K562 (cell line): ENCODE results near the gene KLK1. TPM values are rescaled to one million over a fixed set of nuclear protein-coding genes. Genes with fewer than 3 reads are reported as not detected.

Source experiments
- BCLAF1 ChIP-seq, 2 experiments: fragments of 450-650 bp in 1 of 2; IDR thresholded peaks; 2 replicates each; pipeline ENCODE4 v1.6.1; 2011 to 2017; ENCODE audit warnings: low read depth in 2 of 2, antibody characterized with exemption in 1 of 2, borderline replicate concordance in 1 of 2, low read length in 1 of 2, mild to moderate bottlenecking in 1 of 2, mixed read lengths in 1 of 2; ENCODE audit not compliant: control insufficient read depth in 1 of 2
- C11orf30 ChIP-seq: fragments of 450-650 bp; IDR thresholded peaks from 2 replicates; pipeline ENCODE4 v1.6.1; 2016; ENCODE audit warnings: low read depth, mild to moderate bottlenecking
- ERF ChIP-seq: fragments of 450-650 bp; formaldehyde crosslinking; IDR thresholded peaks from 2 replicates; pipeline ENCODE4 v1.4.0; 2020; ENCODE audit warnings: mild to moderate bottlenecking, mixed read lengths
- ETS2 ChIP-seq: IDR thresholded peaks from 2 replicates; pipeline ENCODE4 v1.6.1; 2016; ENCODE audit warnings: borderline replicate concordance, missing genetic modification characterization, mild to moderate bottlenecking, moderate library complexity, missing compliant biosample characterization; ENCODE audit not compliant: poor library complexity, severe bottlenecking
- HMGXB4 ChIP-seq: sonication (generic); formaldehyde crosslinking; IDR thresholded peaks from 2 replicates; pipeline ENCODE4 v1.8.1; 2023; ENCODE audit warnings: mild to moderate bottlenecking, missing genetic modification reagents
- KDM2B ChIP-seq: fragments of 250-450 bp; sonication (Bioruptor Pico); IDR thresholded peaks from 2 replicates; pipeline ENCODE4 v1.8.0; 2021; ENCODE audit warnings: mild to moderate bottlenecking, moderate library complexity
- NBN ChIP-seq: fragments of 450-650 bp; IDR thresholded peaks from 2 replicates; pipeline ENCODE4 v1.6.1; 2016; ENCODE audit warnings: low read depth, mild to moderate bottlenecking
- NCOR1 ChIP-seq: fragments of 450-650 bp; IDR thresholded peaks from 2 replicates; pipeline ENCODE4 v1.6.1; 2016; ENCODE audit warnings: mild to moderate bottlenecking, moderate library complexity
- POLR2B ChIP-seq: fragments of 450-650 bp; IDR thresholded peaks from 2 replicates; pipeline ENCODE4 v1.6.1; 2018; ENCODE audit warnings: low read depth; ENCODE audit not compliant: partially characterized antibody
- RNF2 ChIP-seq: sonication (generic); IDR thresholded peaks from 2 replicates; pipeline ENCODE4 v1.6.1; 2016
- SNRNP70 ChIP-seq: fragments of 200-400 bp; formaldehyde crosslinking; optimal IDR thresholded peaks from 2 replicates; pipeline ENCODE3; 2017; ENCODE audit warnings: low read depth, low read length
- TRIM24 ChIP-seq, 2 experiments: fragments of 450-650 bp; IDR thresholded peaks; 2 replicates each; pipeline ENCODE4 v1.6.1; 2016
- polyA plus RNA-seq, 8 experiments: library from polyadenylated mRNA; depleted of rRNA in 4 of 8; stranded (reverse) in 5 of 8; unstranded in 3 of 8; fragments of >200 nt; fragmentation: Nextera tagmentation in 2 of 8; fragmentation: Illumina TruSeq in 1 of 8; extraction: Ambion mirVana in 2 of 8; extraction: Trizol in 1 of 8; gene quantifications; 2 replicates each; pipeline versions ENCODE4 v1.2.1 to v1.2.3, GENCODE V29; 2011 to 2014; ENCODE audit warnings: inconsistent platforms in 1 of 8, missing spikeins in 1 of 8
- total RNA-seq, 7 experiments: library from RNA; depleted of rRNA in 6 of 7; stranded (reverse); fragments of >200 nt in 6 of 7; fragmentation: Illumina TruSeq in 2 of 7; extraction: Trizol in 2 of 7; gene quantifications; 2 replicates each; pipeline versions ENCODE4 v1.2.1 to v1.2.3, GENCODE V29; 2011 to 2021; ENCODE audit warnings: low replicate concordance in 1 of 7
- TF ChIP-seq, protein P1 (sequence below): fragments of 200-800 bp; sonication (Bioruptor generic); IDR thresholded peaks from 2 replicates; pipeline ENCODE4 v1.6.1; 2016; ENCODE audit warnings: missing genetic modification characterization, missing compliant biosample characterization
- TF ChIP-seq, protein P2 (sequence below): fragments of 450-650 bp; IDR thresholded peaks from 2 replicates; pipeline ENCODE4 v1.6.1; 2016; ENCODE audit warnings: antibody characterized with exemption
- TF ChIP-seq, protein P3 (sequence below): fragments of 250-450 bp; sonication (Bioruptor Pico); IDR thresholded peaks from 2 replicates; pipeline ENCODE4 v1.8.0; 2022; ENCODE audit warnings: moderate library complexity, mild to moderate bottlenecking, inconsistent platforms

Gene KLK1
- total and polyA plus RNA-seq, 9 of the 15 experiments (the other 6 are each of a cell fraction or from before 2014, with no cell fraction given), result 0.87 to 15.4 (median 9.1) TPM

- TF ChIP-seq, protein P1, sequence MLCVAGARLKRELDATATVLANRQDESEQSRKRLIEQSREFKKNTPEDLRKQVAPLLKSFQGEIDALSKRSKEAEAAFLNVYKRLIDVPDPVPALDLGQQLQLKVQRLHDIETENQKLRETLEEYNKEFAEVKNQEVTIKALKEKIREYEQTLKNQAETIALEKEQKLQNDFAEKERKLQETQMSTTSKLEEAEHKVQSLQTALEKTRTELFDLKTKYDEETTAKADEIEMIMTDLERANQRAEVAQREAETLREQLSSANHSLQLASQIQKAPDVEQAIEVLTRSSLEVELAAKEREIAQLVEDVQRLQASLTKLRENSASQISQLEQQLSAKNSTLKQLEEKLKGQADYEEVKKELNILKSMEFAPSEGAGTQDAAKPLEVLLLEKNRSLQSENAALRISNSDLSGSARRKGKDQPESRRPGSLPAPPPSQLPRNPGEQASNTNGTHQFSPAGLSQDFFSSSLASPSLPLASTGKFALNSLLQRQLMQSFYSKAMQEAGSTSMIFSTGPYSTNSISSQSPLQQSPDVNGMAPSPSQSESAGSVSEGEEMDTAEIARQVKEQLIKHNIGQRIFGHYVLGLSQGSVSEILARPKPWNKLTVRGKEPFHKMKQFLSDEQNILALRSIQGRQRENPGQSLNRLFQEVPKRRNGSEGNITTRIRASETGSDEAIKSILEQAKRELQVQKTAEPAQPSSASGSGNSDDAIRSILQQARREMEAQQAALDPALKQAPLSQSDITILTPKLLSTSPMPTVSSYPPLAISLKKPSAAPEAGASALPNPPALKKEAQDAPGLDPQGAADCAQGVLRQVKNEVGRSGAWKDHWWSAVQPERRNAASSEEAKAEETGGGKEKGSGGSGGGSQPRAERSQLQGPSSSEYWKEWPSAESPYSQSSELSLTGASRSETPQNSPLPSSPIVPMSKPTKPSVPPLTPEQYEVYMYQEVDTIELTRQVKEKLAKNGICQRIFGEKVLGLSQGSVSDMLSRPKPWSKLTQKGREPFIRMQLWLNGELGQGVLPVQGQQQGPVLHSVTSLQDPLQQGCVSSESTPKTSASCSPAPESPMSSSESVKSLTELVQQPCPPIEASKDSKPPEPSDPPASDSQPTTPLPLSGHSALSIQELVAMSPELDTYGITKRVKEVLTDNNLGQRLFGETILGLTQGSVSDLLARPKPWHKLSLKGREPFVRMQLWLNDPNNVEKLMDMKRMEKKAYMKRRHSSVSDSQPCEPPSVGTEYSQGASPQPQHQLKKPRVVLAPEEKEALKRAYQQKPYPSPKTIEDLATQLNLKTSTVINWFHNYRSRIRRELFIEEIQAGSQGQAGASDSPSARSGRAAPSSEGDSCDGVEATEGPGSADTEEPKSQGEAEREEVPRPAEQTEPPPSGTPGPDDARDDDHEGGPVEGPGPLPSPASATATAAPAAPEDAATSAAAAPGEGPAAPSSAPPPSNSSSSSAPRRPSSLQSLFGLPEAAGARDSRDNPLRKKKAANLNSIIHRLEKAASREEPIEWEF, result no peak
- peak; percentile 42; the same call in 1 of the 2 replicates for TF ChIP-seq RNF2
- TF ChIP-seq TRIM24 (IDR thresholded peaks at IDR 0.05), result no peak; a peak in 1 of 4 replicates
- TF ChIP-seq BCLAF1 (IDR thresholded peaks at IDR 0.05; ENCODE audit: borderline replicate concordance in 1 of 2, control insufficient read depth in 1 of 2, low read depth in 2 of 2, low read length in 1 of 2), result peak in 1 of 2 experiments; percentile 42; a peak in 1 of 4 replicates
- TF ChIP-seq, protein P2, sequence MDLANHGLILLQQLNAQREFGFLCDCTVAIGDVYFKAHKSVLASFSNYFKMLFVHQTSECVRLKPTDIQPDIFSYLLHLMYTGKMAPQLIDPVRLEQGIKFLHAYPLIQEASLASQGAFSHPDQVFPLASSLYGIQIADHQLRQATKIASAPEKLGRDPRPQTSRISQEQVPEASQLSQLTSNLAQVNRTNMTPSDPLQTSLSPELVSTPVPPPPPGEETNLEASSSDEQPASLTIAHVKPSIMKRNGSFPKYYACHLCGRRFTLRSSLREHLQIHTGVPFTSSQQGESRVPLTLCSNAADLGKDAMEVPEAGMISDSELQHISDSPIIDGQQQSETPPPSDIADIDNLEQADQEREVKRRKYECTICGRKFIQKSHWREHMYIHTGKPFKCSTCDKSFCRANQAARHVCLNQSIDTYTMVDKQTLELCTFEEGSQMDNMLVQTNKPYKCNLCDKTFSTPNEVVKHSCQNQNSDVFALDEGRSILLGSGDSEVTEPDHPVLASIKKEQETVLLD, result no peak; the same call in 1 of the 2 replicates
- TF ChIP-seq, protein P3, sequence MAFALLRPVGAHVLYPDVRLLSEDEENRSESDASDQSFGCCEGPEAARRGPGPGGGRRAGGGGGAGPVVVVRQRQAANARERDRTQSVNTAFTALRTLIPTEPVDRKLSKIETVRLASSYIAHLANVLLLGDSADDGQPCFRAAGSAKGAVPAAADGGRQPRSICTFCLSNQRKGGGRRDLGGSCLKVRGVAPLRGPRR (CRISPR knock-in tag), result no peak
- TF ChIP-seq NCOR1, result peak; percentile 49
- TF ChIP-seq POLR2B, result peak; percentile 99
- peak; percentile 95 for TF ChIP-seq C11orf30
- TF ChIP-seq NBN, result peak; percentile 50
- no peak for TF ChIP-seq SNRNP70
- TF ChIP-seq KDM2B (CRISPR knock-in tag), result no peak
- peak; percentile 58; the same call in 1 of the 2 replicates for TF ChIP-seq ERF
- peak; percentile 89 for TF ChIP-seq HMGXB4 (CRISPR knock-in tag)
- no peak for TF ChIP-seq ETS2 (tag)
Measured at GRCh38 chr19:50804420-50805272, 18.9 kb downstream of the KLK1 start (continued).
